HEK293 (cell line): Measurements from ENCODE around the gene TMEM272.

ENCODE experiments used
- CTCF ChIP-seq: fragments of 450-650 bp; formaldehyde crosslinking; IDR thresholded peaks from 2 replicates; pipeline ENCODE4 v1.5.1; 2016; ENCODE audit warnings: missing biosample characterization, missing genetic modification characterization
- HOXA7 ChIP-seq: sonication (generic); formaldehyde crosslinking; IDR thresholded peaks from 2 replicates; pipeline ENCODE4 v1.8.1; 2022; ENCODE audit warnings: missing genetic modification reagents, borderline replicate concordance
- KLF1 ChIP-seq: fragments of 450-650 bp; formaldehyde crosslinking; IDR thresholded peaks from 2 replicates; pipeline ENCODE4 v1.5.1; 2016; ENCODE audit warnings: missing biosample characterization, missing genetic modification characterization
- KLF16 ChIP-seq: fragments of 450-650 bp; formaldehyde crosslinking; IDR thresholded peaks from 2 replicates; pipeline ENCODE4 v1.5.1; 2017; ENCODE audit warnings: missing biosample characterization, missing genetic modification characterization
- REST ChIP-seq: fragments of 450-650 bp; formaldehyde crosslinking; IDR thresholded peaks from 2 replicates; pipeline ENCODE4 v1.5.1; 2016; ENCODE audit warnings: missing biosample characterization, missing genetic modification characterization
- YY1 ChIP-seq: fragments of 450-650 bp; formaldehyde crosslinking; IDR thresholded peaks from 2 replicates; pipeline ENCODE4 v1.5.1; 2018; ENCODE audit warnings: missing biosample characterization, missing genetic modification characterization
- ZBTB10 ChIP-seq: fragments of 450-650 bp; formaldehyde crosslinking; IDR thresholded peaks from 2 replicates; pipeline ENCODE4 v1.5.1; 2016; ENCODE audit warnings: missing biosample characterization, missing genetic modification characterization
- ZBTB49 ChIP-seq: fragments of 450-650 bp; formaldehyde crosslinking; IDR thresholded peaks from 2 replicates; pipeline ENCODE4 v1.5.1; 2016; ENCODE audit warnings: missing biosample characterization, missing genetic modification characterization, low read depth
- ZNF2 ChIP-seq: fragments of 450-650 bp; formaldehyde crosslinking; IDR thresholded peaks from 2 replicates; pipeline ENCODE4 v1.5.1; 2016; ENCODE audit warnings: missing biosample characterization, missing genetic modification characterization
- ZNF274 ChIP-seq, 2 experiments: fragments of 200-500 bp in 1 of 2; fragments of 450-650 bp in 1 of 2; sonication (Bioruptor generic) in 1 of 2; formaldehyde crosslinking in 1 of 2; IDR thresholded peaks; 2 replicates each; pipeline versions ENCODE4 v1.5.1 to v1.6.1; 2014 to 2016; ENCODE audit warnings: borderline replicate concordance in 1 of 2, inconsistent platforms in 1 of 2, low read length in 1 of 2, missing biosample characterization in 1 of 2, missing genetic modification characterization in 1 of 2
- ZNF398 ChIP-seq: fragments of 450-650 bp; formaldehyde crosslinking; IDR thresholded peaks from 2 replicates; pipeline ENCODE4 v1.5.1; 2017; ENCODE audit warnings: missing biosample characterization, missing genetic modification characterization
- ZNF837 ChIP-seq: fragments of 450-650 bp; formaldehyde crosslinking; IDR thresholded peaks from 2 replicates; pipeline ENCODE4 v1.5.1; 2016; ENCODE audit warnings: missing biosample characterization, missing genetic modification characterization

GRCh38 chr13:51770681-51771417 lies 74.1 kb downstream of the TMEM272 start:
- TF ChIP-seq KLF16 (tag by site-specific recombination) (no peak), ZNF837 (no peak), ZNF2 (no peak), CTCF (tag by site-specific recombination) (no peak), ZBTB49 (tag by site-specific recombination) (no peak), ZNF274 (IDR thresholded peaks at IDR 0.05; ENCODE audit: low read length) (no peak), ZNF274 (tag by site-specific recombination; IDR thresholded peaks at IDR 0.05; ENCODE audit: borderline replicate concordance) (no peak), ZBTB10 (tag by site-specific recombination) (no peak), ZNF398 (tag by site-specific recombination) (no peak), REST (tag by site-specific recombination) (no peak), HOXA7 (CRISPR knock-in tag) (no peak), KLF1 (tag by site-specific recombination) (no peak), YY1 (tag by site-specific recombination) (no peak)
